Panc1 (cell line): ENCODE measurements around the gene PPP1R14B. TPM values are rescaled to one million over a fixed set of nuclear protein-coding genes. Genes with fewer than 3 reads are reported as not detected.
A peak's percentile ranks its signal among the peaks of the same experiment; 100 is the strongest.

Source experiments
- ATAC-seq: fragments of 200-7000 bp; cut with Tn5 transposase; 2 replicates; pipeline ENCODE4 v1.9.1; 2020; ENCODE audit warnings: mild to moderate bottlenecking, moderate library complexity
- BruUV-seq: library from RNA; stranded (reverse); fragments of 400-500 nt; replicated peaks from 2 replicates; lab custom pipeline; 2021; lab: Mats Ljungman, UMichigan
- CTCF ChIA-PET: fragments of 300-600 bp; sonication (Branson Sonifier 250); formaldehyde crosslinking; loops from one replicate; lab custom pipeline; 2022; ENCODE audit warnings: antibody characterized with exemption; lab: Charles Lee
- POLR2A ChIA-PET: fragments of 300-600 bp; sonication (Branson Sonifier 250); formaldehyde crosslinking; loops from one replicate; lab custom pipeline; 2022; ENCODE audit warnings: antibody characterized with exemption; lab: Charles Lee
- DNase-seq: peaks from one replicate; pipeline ENCODE4 v3.0.0-alpha.2; 2010; ENCODE audit warnings: low read depth, low spot score
- H3K27ac ChIP-seq: 2 replicates; pipeline ENCODE4 v1.5.1; 2011; ENCODE audit warnings: mild to moderate bottlenecking, low read length, inconsistent platforms
- H3K27me3 ChIP-seq: fragments of 200-500 bp; sonication (Bioruptor generic); 2 replicates; pipeline ENCODE4 v1.6.0; 2014; ENCODE audit warnings: low read length, inconsistent platforms; ENCODE audit not compliant: control insufficient read depth, insufficient read depth
- H3K36me3 ChIP-seq: fragments of 200-500 bp; sonication (Bioruptor generic); 2 replicates; pipeline ENCODE4 v1.5.1; 2014; ENCODE audit warnings: inconsistent platforms, mild to moderate bottlenecking, low read length, moderate library complexity; ENCODE audit not compliant: control insufficient read depth, insufficient read depth
- H3K4me1 ChIP-seq: 2 replicates; pipeline ENCODE4 v1.5.1; 2011; ENCODE audit warnings: inconsistent platforms, mild to moderate bottlenecking, low read length, moderate library complexity; ENCODE audit not compliant: control insufficient read depth, insufficient read depth
- H3K4me3 ChIP-seq, 2 experiments: 2 replicates each; pipeline ENCODE4 v1.5.1; 2011 to 2012; ENCODE audit warnings: low read depth in 2 of 2, low read length in 2 of 2, mild to moderate bottlenecking in 2 of 2, inconsistent platforms in 1 of 2, moderate library complexity in 1 of 2
- H3K9me3 ChIP-seq: fragments of 200-500 bp; sonication (Bioruptor generic); 2 replicates; pipeline ENCODE4 v1.5.1; 2014; ENCODE audit warnings: low read depth, mild to moderate bottlenecking, inconsistent platforms, low read length, moderate library complexity; ENCODE audit not compliant: control insufficient read depth, insufficient read depth
- POLR2AphosphoS5 ChIP-seq: IDR thresholded peaks from 2 replicates; pipeline ENCODE4 v1.6.1; 2012; ENCODE audit warnings: mild to moderate bottlenecking, low read depth, low read length, moderate library complexity
- SIN3A ChIP-seq: IDR thresholded peaks from 2 replicates; pipeline ENCODE4 v1.6.1; 2012; ENCODE audit warnings: low read depth, mild to moderate bottlenecking, low read length, moderate library complexity, borderline replicate concordance; ENCODE audit not compliant: insufficient read depth
- TCF7L2 ChIP-seq: IDR thresholded peaks from 2 replicates; pipeline ENCODE4 v1.6.1; 2011; ENCODE audit warnings: mild to moderate bottlenecking, low read depth, low read length, inconsistent platforms
- in situ Hi-C: cut with HindIII; loops from 2 replicates; pipeline ENCODE4 v1.10.0; 2016; ENCODE audit warnings: low sequenced_read_pairs, low pct_unique_long_range_greater_than_20kb
- intact Hi-C: fragments of 100-400 bp; cut with micrococcal nuclease; formaldehyde crosslinking; loops from one replicate; pipeline ENCODE4 v1.10.0; 2022; ENCODE audit not compliant: unreplicated experiment
- total RNA-seq: library from RNA; stranded (reverse); gene quantifications from one replicate; pipeline ENCODE4 v1.2.1, GENCODE V29; 2021; ENCODE audit not compliant: unreplicated experiment
- TF ChIP-seq, protein P1 (sequence below), 2 experiments: IDR thresholded peaks; 2 replicates each; pipeline ENCODE4 v1.6.1; 2011 to 2012; ENCODE audit warnings: low read depth in 2 of 2, control low read depth in 1 of 2, low read length in 1 of 2, mild to moderate bottlenecking in 1 of 2, moderate library complexity in 1 of 2; ENCODE audit not compliant: insufficient read depth in 1 of 2

The PPP1R14B gene
- total RNA-seq, 1 experiment from 2014 or later = 261 TPM

DNA sequence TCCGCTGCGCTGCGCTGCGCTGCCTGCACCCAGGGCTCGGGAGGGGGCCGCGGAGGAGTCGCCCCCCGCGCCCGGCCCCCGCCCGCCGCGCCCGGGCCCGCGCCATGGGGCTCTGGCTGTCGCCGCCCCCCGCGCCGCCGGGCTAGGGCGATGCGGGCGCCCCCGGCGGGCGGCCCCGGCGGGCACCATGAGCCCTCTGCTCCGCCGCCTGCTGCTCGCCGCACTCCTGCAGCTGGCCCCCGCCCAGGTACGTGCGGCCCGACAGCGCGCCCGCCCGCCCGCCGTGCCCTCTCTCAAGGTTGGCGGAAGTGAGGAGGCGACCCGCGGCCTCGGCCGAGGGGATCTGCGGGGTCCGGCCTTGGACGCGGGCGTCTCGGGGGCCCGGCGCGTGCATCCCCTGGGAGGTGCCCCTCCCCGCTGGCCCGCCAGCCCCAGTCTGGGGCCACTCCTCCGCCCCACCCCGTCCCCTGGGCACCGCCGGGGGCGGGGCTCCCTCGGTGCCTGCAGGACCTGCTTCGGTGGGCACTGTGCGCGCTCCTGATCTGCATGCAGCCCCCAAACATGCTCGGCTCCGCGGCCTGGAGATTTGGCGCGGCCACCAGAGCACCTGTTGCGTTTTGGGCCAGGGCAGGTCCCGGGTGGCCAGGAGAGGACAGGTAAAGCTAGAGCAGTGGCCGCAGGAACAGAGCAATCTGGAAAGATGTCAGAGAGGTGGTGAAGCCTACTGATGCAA lies 11.9 kb downstream of the PPP1R14B start:
- Histone ChIP-seq H3K27ac (peak overlapping the region; percentile 69), H3K4me1 (peaks cover 35% of the 10 kb centered on the region), H3K36me3 (no peaks in the 10 kb centered on the region; the same call in 1 of the 2 replicates), H3K9me3 (no peaks in the 10 kb centered on the region), H3K4me3 (peak overlapping the region; percentile 61 to 75), H3K27me3 (no peaks in the 10 kb centered on the region)
- ChIA-PET POLR2A (no interaction called here), CTCF (no interaction called here)
- DNase-seq = no peak
- intact Hi-C loops (no loop called here), in situ Hi-C loops (no loop called here)
- TF ChIP-seq, protein P1, sequence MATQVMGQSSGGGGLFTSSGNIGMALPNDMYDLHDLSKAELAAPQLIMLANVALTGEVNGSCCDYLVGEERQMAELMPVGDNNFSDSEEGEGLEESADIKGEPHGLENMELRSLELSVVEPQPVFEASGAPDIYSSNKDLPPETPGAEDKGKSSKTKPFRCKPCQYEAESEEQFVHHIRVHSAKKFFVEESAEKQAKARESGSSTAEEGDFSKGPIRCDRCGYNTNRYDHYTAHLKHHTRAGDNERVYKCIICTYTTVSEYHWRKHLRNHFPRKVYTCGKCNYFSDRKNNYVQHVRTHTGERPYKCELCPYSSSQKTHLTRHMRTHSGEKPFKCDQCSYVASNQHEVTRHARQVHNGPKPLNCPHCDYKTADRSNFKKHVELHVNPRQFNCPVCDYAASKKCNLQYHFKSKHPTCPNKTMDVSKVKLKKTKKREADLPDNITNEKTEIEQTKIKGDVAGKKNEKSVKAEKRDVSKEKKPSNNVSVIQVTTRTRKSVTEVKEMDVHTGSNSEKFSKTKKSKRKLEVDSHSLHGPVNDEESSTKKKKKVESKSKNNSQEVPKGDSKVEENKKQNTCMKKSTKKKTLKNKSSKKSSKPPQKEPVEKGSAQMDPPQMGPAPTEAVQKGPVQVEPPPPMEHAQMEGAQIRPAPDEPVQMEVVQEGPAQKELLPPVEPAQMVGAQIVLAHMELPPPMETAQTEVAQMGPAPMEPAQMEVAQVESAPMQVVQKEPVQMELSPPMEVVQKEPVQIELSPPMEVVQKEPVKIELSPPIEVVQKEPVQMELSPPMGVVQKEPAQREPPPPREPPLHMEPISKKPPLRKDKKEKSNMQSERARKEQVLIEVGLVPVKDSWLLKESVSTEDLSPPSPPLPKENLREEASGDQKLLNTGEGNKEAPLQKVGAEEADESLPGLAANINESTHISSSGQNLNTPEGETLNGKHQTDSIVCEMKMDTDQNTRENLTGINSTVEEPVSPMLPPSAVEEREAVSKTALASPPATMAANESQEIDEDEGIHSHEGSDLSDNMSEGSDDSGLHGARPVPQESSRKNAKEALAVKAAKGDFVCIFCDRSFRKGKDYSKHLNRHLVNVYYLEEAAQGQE (IDR thresholded peaks at IDR 0.05; ENCODE audit: insufficient read depth in 1 of 2, low read depth in 2 of 2, low read length in 1 of 2) = no peak
- 0 out of 2 replicates have a peak, but pooled peaks have one; percentile 69 for TF ChIP-seq SIN3A
- TF ChIP-seq TCF7L2 = no peak
- peak; percentile 69 for ATAC-seq
- no TSS peak for BruUV-seq

DNA sequence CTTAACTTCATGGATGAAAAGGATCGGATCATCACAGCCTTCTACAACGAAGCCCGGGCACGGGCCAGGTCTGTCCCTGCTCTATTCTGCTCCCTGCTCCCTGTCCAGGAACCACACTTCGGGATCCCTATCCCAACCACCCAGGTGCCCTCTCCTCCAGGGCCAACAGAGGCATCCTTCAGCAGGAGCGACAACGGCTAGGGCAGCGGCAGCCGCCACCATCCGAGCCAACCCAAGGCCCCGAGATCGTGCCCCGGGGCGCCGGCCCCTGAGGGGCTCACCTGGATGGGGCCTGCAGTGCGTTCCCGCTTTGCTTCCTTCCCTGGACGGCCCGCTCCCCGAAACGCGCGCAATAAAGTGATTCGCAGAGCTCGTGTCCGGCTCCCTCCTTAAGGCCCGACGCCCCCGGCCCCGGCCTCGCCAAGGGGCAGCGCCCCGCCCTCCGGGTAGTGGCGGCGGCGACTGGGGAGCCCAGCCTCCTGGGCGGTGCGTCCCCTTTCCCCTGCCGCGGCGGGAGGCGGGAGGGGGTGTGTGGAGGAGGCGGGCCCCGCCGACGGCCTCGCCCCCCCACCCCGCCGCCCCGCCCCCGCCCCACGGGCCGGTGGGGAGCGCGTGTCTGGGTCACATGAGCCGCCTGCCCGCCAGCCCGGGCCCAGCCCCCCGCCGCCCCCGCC lies 12.7 kb downstream of the PPP1R14B start, which contains the start of gene VEGFB:
Gene VEGFB (plus strand): TSS at position 672 of the 674 bp plus-strand sequence. CDS start 250 bp downstream, outside the sequence.
- ATAC-seq = peak; percentile 75
- Histone ChIP-seq H3K9me3 (no peaks in the 10 kb centered on the region), H3K27me3 (no peaks in the 10 kb centered on the region), H3K4me3 (peak within 1 kb of the TSS; percentile 61 to 75), H3K27ac (peak within 1 kb of the TSS; percentile 70), H3K36me3 (no peaks in the 10 kb centered on the region; the same call in 1 of the 2 replicates), H3K4me1 (peaks cover 41% of the 10 kb centered on the region)
- ChIA-PET POLR2A (interaction anchor here (0.6 kb wide), 1 partner anchor 84 kb away, joined by 6 read pairs; no protein-coding TSS in a partner anchor), CTCF (no interaction called here)
- TF ChIP-seq POLR2AphosphoS5 = no peak
- peak; percentile 39; the same call in 1 of the 2 replicates for TF ChIP-seq SIN3A
- no peak for DNase-seq
- in situ Hi-C loops (no loop called here), intact Hi-C loops (no loop called here)
- BruUV-seq = no TSS peak

DNA sequence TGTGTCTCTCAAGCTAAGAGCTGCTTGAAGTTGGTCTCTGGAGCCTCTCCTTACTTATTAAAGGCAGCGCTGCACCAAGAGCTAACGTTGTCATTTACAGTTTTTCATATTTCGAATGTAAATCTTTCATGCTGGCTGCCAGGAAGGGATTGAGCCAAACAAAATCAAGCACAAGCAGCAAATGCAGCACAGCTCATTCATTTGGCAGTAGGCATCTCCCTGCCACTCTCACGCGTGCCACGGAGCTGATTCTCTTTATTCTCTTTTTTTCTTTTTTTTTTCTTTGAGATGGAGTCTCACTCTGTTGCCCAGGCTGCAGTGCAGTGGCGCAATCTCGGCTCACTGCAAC lies 13.8 kb downstream of the PPP1R14B start:
- BruUV-seq = TSS peak; percentile 80
- DNase-seq = no peak
- Histone ChIP-seq H3K36me3 (no peaks in the 10 kb centered on the region; the same call in 1 of the 2 replicates), H3K27me3 (no peaks in the 10 kb centered on the region), H3K27ac (peak overlapping the region; percentile 48; the same call in 1 of the 2 replicates), H3K4me3 (no peak overlapping the region), H3K4me1 (peaks cover 44% of the 10 kb centered on the region), H3K9me3 (no peaks in the 10 kb centered on the region)
- CTCF ChIA-PET = no interaction called here
- in situ Hi-C loops = no loop called here
- POLR2A ChIA-PET = no interaction called here
- TF ChIP-seq TCF7L2 = no peak
- no peak for TF ChIP-seq SIN3A
- intact Hi-C loops = no loop called here
- no peak for ATAC-seq
